Stimulated activated naive CD8-positive, alpha-beta T cell treated with anti-CD3 and anti-CD28 coated beads, Interleukin-15, Interleukin-2, amounts not matched to agents 100 ng/mL and 50 ng/mL, for 24 hours (primary cell): ENCODE results near the gene A4GALT.
"Not testable (repeated sequence)": the region's sequence is repeated elsewhere in the genome, so short reads cannot be mapped to it uniquely, and the experiment has no call there.

Source experiments
- H3K27ac Mint-ChIP-seq: one replicate; pipeline ENCODE4 v1.8.0; 2021; ENCODE audit warnings: mild to moderate bottlenecking, mixed read lengths
- H3K27me3 Mint-ChIP-seq: one replicate; pipeline ENCODE4 v1.8.0; 2021; ENCODE audit warnings: mixed read lengths
- H3K36me3 Mint-ChIP-seq: one replicate; pipeline ENCODE4 v1.8.0; 2021; ENCODE audit warnings: low read depth, mixed read lengths
- H3K4me1 Mint-ChIP-seq: one replicate; pipeline ENCODE4 v1.8.0; 2021; ENCODE audit warnings: low read depth, mixed read lengths
- H3K4me3 Mint-ChIP-seq: one replicate; pipeline ENCODE4 v1.8.0; 2021; ENCODE audit warnings: mild to moderate bottlenecking, mixed read lengths
- H3K9me3 Mint-ChIP-seq: one replicate; pipeline ENCODE4 v1.8.0; 2021; ENCODE audit warnings: mixed read lengths

A4GALT gene

GRCh38 chr22:42720263-42721044, at the start of gene A4GALT:
Gene A4GALT (minus strand): TSS chr22:42720870. CDS start chr22:42693951, 26,919 bp downstream.
- Mint-ChIP-seq H3K9me3 (no peaks in the 10 kb centered on the region), H3K27ac (no peak within 1 kb of the TSS), H3K27me3 (peaks cover 54% of the 10 kb centered on the region), H3K4me3 (peak within 1 kb of the TSS; percentile 49), H3K36me3 (no peaks in the 10 kb centered on the region), H3K4me1 (peaks cover 28% of the 10 kb centered on the region)

GRCh38 chr22:42770448-42770726, 49.7 kb upstream of the A4GALT start:
- Mint-ChIP-seq H3K4me1 (peaks cover 6% of the 10 kb centered on the region), H3K4me3 (no peak overlapping the region), H3K27ac (no peak overlapping the region), H3K9me3 (no peaks in the 10 kb centered on the region), H3K27me3 (no peaks in the 10 kb centered on the region), H3K36me3 (no peaks in the 10 kb centered on the region)

- Mint-ChIP-seq H3K4me1 (peaks cover 6% of the 10 kb centered on the region), H3K27ac (no peak overlapping the region), H3K27me3 (no peaks in the 10 kb centered on the region), H3K9me3 (no peaks in the 10 kb centered on the region), H3K4me3 (no peak overlapping the region), H3K36me3 (no peaks in the 10 kb centered on the region)
These were observed 49.1 kb upstream of the A4GALT start for GRCh38 chr22:42769574-42770447.

- H3K9me3 Mint-ChIP-seq, result no peaks in the 10 kb centered on the region
- no peaks in the 10 kb centered on the region for H3K36me3 Mint-ChIP-seq
- no peak overlapping the region for H3K4me3 Mint-ChIP-seq
- H3K4me1 Mint-ChIP-seq, result peaks cover 6% of the 10 kb centered on the region
- no peaks in the 10 kb centered on the region for H3K27me3 Mint-ChIP-seq
- H3K27ac Mint-ChIP-seq, result no peak overlapping the region
These were observed 48.5 kb upstream of the A4GALT start for GRCh38 chr22:42769238-42769573.

GRCh38 chr22:42768385-42769035, 47.8 kb upstream of the A4GALT start:
- Mint-ChIP-seq H3K9me3 (no peaks in the 10 kb centered on the region), H3K4me1 (peaks cover 6% of the 10 kb centered on the region), H3K27ac (no peak overlapping the region), H3K4me3 (no peak overlapping the region), H3K27me3 (no peaks in the 10 kb centered on the region), H3K36me3 (no peaks in the 10 kb centered on the region)

GRCh38 chr22:42766860-42767259, 46.2 kb upstream of the A4GALT start:
- H3K9me3 Mint-ChIP-seq, result no peaks in the 10 kb centered on the region
- H3K4me3 Mint-ChIP-seq, result no peak overlapping the region
- peaks cover 6% of the 10 kb centered on the region for H3K4me1 Mint-ChIP-seq
- no peaks in the 10 kb centered on the region for H3K27me3 Mint-ChIP-seq
- H3K36me3 Mint-ChIP-seq, result no peaks in the 10 kb centered on the region
- H3K27ac Mint-ChIP-seq, result no peak overlapping the region

GRCh38 chr22:42764895-42765363, 44.3 kb upstream of the A4GALT start:
- Mint-ChIP-seq H3K9me3 (no peaks in the 10 kb centered on the region), H3K36me3 (no peaks in the 10 kb centered on the region), H3K4me1 (peaks cover 4% of the 10 kb centered on the region), H3K27ac (no peak overlapping the region), H3K27me3 (no peaks in the 10 kb centered on the region), H3K4me3 (no peak overlapping the region)

GRCh38 chr22:42763965-42764480, 43.4 kb upstream of the A4GALT start:
- H3K4me1 Mint-ChIP-seq, result no peaks in the 10 kb centered on the region
- no peaks in the 10 kb centered on the region for H3K36me3 Mint-ChIP-seq
- H3K27me3 Mint-ChIP-seq, result no peaks in the 10 kb centered on the region

GRCh38 chr22:42760806-42761565, 40.3 kb upstream of the A4GALT start:
- Mint-ChIP-seq H3K9me3 (no peaks in the 10 kb centered on the region), H3K36me3 (no peaks in the 10 kb centered on the region)

More at GRCh38 chr22:42763965-42764480, 43.4 kb upstream of the A4GALT start:
- H3K4me3 Mint-ChIP-seq, result no peak overlapping the region
- no peaks in the 10 kb centered on the region for H3K9me3 Mint-ChIP-seq
- no peak overlapping the region for H3K27ac Mint-ChIP-seq

GRCh38 chr22:42758931-42759629, 38.4 kb upstream of the A4GALT start:
- Mint-ChIP-seq H3K36me3 (no peaks in the 10 kb centered on the region), H3K27me3 (no peaks in the 10 kb centered on the region), H3K27ac (no peak overlapping the region), H3K9me3 (no peaks in the 10 kb centered on the region), H3K4me3 (no peak overlapping the region), H3K4me1 (no peaks in the 10 kb centered on the region)

More at GRCh38 chr22:42760806-42761565, 40.3 kb upstream of the A4GALT start:
- H3K27ac Mint-ChIP-seq, result no peak overlapping the region
- no peaks in the 10 kb centered on the region for H3K4me1 Mint-ChIP-seq
- no peaks in the 10 kb centered on the region for H3K27me3 Mint-ChIP-seq
- H3K4me3 Mint-ChIP-seq, result no peak overlapping the region

GRCh38 chr22:42755553-42755952, 34.9 kb upstream of the A4GALT start:
- not testable (repeated sequence) for H3K27me3 Mint-ChIP-seq, H3K27ac Mint-ChIP-seq, H3K9me3 Mint-ChIP-seq, H3K4me1 Mint-ChIP-seq, H3K4me3 Mint-ChIP-seq, H3K36me3 Mint-ChIP-seq

GRCh38 chr22:42755121-42755520, 34.5 kb upstream of the A4GALT start:
- H3K27ac Mint-ChIP-seq, result not testable (repeated sequence)

GRCh38 chr22:42754658-42755057, 34.0 kb upstream of the A4GALT start:
- Mint-ChIP-seq H3K27ac (no peak overlapping the region), H3K27me3 (no peaks in the 10 kb centered on the region), H3K9me3 (no peaks in the 10 kb centered on the region), H3K4me1 (peaks cover 2% of the 10 kb centered on the region), H3K36me3 (no peaks in the 10 kb centered on the region), H3K4me3 (no peak overlapping the region)

More at GRCh38 chr22:42755121-42755520, 34.5 kb upstream of the A4GALT start:
- not testable (repeated sequence) for H3K4me1 Mint-ChIP-seq, H3K36me3 Mint-ChIP-seq, H3K9me3 Mint-ChIP-seq, H3K27me3 Mint-ChIP-seq, H3K4me3 Mint-ChIP-seq

- Mint-ChIP-seq H3K27ac (no peak overlapping the region), H3K4me1 (peaks cover 2% of the 10 kb centered on the region), H3K36me3 (no peaks in the 10 kb centered on the region), H3K4me3 (no peak overlapping the region), H3K9me3 (no peaks in the 10 kb centered on the region), H3K27me3 (no peaks in the 10 kb centered on the region)
These were observed 32.2 kb upstream of the A4GALT start for GRCh38 chr22:42752912-42753311.
